Bladder microvascular endothelial cell (primary cell): ENCODE data around the gene OMD. TPM values are rescaled to one million over a fixed set of nuclear protein-coding genes. Genes with fewer than 3 reads are reported as not detected.

Experiments used
- total RNA-seq: library from RNA; depleted of rRNA; stranded (reverse); fragments of >200 nt; gene quantifications from 2 replicates; pipeline ENCODE4 v1.2.3, GENCODE V29; 2014

The OMD gene, protein sequence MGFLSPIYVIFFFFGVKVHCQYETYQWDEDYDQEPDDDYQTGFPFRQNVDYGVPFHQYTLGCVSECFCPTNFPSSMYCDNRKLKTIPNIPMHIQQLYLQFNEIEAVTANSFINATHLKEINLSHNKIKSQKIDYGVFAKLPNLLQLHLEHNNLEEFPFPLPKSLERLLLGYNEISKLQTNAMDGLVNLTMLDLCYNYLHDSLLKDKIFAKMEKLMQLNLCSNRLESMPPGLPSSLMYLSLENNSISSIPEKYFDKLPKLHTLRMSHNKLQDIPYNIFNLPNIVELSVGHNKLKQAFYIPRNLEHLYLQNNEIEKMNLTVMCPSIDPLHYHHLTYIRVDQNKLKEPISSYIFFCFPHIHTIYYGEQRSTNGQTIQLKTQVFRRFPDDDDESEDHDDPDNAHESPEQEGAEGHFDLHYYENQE
- 0.06 TPM in 1 of 2 replicates, not detected in the other for total RNA-seq

DNA sequence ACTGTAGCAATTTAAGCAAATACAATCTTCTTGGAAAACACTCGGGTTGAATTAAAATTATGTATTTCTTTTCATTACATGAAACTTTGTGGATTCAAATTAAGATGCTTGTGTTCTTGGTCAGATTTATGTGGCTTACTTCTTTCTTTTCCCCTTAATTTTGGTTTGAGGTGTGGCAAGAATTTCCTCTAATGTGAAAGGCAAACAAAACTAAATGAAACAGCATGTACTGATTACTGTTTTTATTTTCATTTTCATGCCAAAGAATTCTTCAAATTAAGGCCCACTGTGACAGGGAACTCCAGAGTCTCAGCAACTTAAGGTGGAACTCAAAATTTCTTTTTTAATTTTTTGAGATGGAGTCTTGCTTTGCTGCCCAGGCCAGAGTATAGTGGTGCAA, at the start of gene OMD:
Gene OMD, minus strand, starts transcription at position 132 of the 400 bp plus-strand sequence. CDS start 6,913 bp downstream, outside the sequence.

DNA sequence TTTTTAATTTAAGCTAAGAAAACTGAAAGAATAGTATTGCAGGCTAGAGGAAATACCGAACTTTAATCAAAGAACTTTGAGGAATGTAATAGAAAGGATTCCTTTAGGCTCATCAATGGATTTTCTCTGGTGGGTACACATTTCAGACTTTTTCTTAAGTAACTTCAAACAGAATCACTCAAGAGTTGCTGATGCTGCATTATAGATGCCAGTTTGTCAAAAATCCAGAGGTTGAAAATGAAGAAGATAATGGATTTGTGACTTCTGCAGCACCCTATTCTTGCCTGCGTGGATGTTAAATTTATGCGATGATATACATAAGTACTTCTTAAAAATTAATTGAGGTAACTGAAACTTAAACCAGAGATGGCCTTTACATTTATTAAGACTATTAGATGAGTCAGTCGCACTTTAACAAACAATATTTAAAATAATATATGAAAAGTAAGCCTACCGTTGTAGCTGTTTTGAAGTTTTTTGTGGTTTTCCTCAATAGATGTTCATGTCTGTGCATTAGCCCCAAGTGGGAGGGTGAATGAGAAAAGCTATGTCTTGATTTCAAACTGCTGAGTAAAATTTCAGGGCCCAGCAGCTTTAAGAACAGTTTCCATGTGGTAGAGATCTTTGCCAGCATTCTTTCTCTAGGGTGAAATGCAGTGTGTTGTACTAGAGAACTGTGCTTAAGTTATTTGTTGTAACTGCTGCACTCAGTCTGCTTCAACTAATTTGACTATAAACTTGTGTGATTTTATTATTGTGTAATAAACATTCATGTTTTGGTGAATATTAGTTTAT, 20.0 kb downstream of the OMD start, which contains the start of gene OGN:
Gene OGN, minus strand, starts transcription at position 537 of the 795 bp plus-strand sequence. CDS start 1,171 bp downstream, outside the sequence.

Other genes starting within 250 kb of the OMD start
- 85.2 and 258 TPM in 2 replicates for gene IARS1, start 130.8 kb downstream of the OMD start, total RNA-seq
- gene NOL8, start 99.1 kb downstream of the OMD start, total RNA-seq, result 14.2 and 32.7 TPM in 2 replicates
- gene CENPP, start 98.5 kb downstream of the OMD start, total RNA-seq, result 2.3 and 4.3 TPM in 2 replicates
- gene OGN, start 19.9 kb downstream of the OMD start, total RNA-seq, result not detected in 2 replicates
- 0.06 TPM in 1 of 2 replicates, not detected in the other for gene ASPN, start 58.0 kb upstream of the OMD start, total RNA-seq
- not detected in 2 replicates for gene ECM2, start 111.5 kb upstream of the OMD start, total RNA-seq
- gene IPPK, start 245.7 kb upstream of the OMD start, total RNA-seq, result 7.4 and 32.8 TPM in 2 replicates